Keratinocyte (primary cell): ENCODE results near the gene CSF3R. TPM values are rescaled to one million over a fixed set of nuclear protein-coding genes. Genes with fewer than 3 reads are reported as not detected.
"Not testable (repeated sequence)": the region's sequence is repeated elsewhere in the genome, so short reads cannot be mapped to it uniquely, and the experiment has no call there.

Experiments
- DNase-seq: peaks from one replicate; pipeline ENCODE4 v3.0.0-alpha.2; 2011; ENCODE audit warnings: low read depth, missing footprints, low spot score
- FAIRE-seq: peaks from 2 replicates; lab custom pipeline; 2011; peaks lifted over from hg19 to GRCh38; lab: Jason Lieb, UNC
- H2AFZ ChIP-seq: 2 replicates; pipeline ENCODE4 v1.6.0; 2012; ENCODE audit warnings: low read length, control low read depth, inconsistent platforms; ENCODE audit not compliant: control insufficient read depth
- H3K27ac ChIP-seq: 2 replicates; pipeline ENCODE4 v1.5.1; 2011; ENCODE audit warnings: low read length; ENCODE audit not compliant: control insufficient read depth, insufficient read depth
- H3K27me3 ChIP-seq: 3 replicates; pipeline ENCODE4 v1.6.0; 2011; ENCODE audit warnings: low read length; ENCODE audit not compliant: control insufficient read depth, insufficient read depth; ENCODE audit errors: extremely low read depth
- H3K36me3 ChIP-seq, 2 experiments: 2 replicates in 1 of 2; 3 replicates in 1 of 2; pipeline ENCODE4 v1.5.1; 2011; ENCODE audit warnings: low read length in 2 of 2, mild to moderate bottlenecking in 1 of 2; ENCODE audit not compliant: control insufficient read depth in 2 of 2, insufficient read depth in 2 of 2; ENCODE audit errors: extremely low read depth in 1 of 2
- H3K4me1 ChIP-seq: 3 replicates; pipeline ENCODE4 v1.5.1; 2011; ENCODE audit warnings: low read length; ENCODE audit not compliant: control insufficient read depth, insufficient read depth; ENCODE audit errors: extremely low read depth
- H3K4me2 ChIP-seq: 3 replicates; pipeline ENCODE4 v1.6.0; 2011; ENCODE audit warnings: low read depth, low read length; ENCODE audit not compliant: control insufficient read depth, insufficient read depth; ENCODE audit errors: extremely low read depth
- H3K4me3 ChIP-seq, 3 experiments: fragments of 200-600 bp in 1 of 3; sonication (generic) in 1 of 3; 2 replicates in 2 of 3; 3 replicates in 1 of 3; pipeline ENCODE4 v1.5.1; 2011 to 2016; ENCODE audit warnings: low read length in 3 of 3, mild to moderate bottlenecking in 3 of 3, control low read depth in 2 of 3, inconsistent platforms in 1 of 3, low read depth in 1 of 3, mixed read lengths in 1 of 3, mixed run types in 1 of 3, moderate library complexity in 1 of 3; ENCODE audit not compliant: control insufficient read depth in 2 of 3, insufficient read depth in 2 of 3; ENCODE audit errors: extremely low read depth in 1 of 3
- H3K79me2 ChIP-seq: 2 replicates; pipeline ENCODE4 v1.6.0; 2012; ENCODE audit warnings: low read length; ENCODE audit not compliant: control insufficient read depth, insufficient read depth
- H3K9ac ChIP-seq: 3 replicates; pipeline ENCODE4 v1.6.0; 2011; ENCODE audit warnings: low read length; ENCODE audit not compliant: control insufficient read depth, insufficient read depth; ENCODE audit errors: extremely low read depth
- H3K9me1 ChIP-seq: 3 replicates; pipeline ENCODE4 v1.6.0; 2011; ENCODE audit warnings: low read length; ENCODE audit not compliant: control insufficient read depth, insufficient read depth; ENCODE audit errors: extremely low read depth
- H3K9me3 ChIP-seq: 2 replicates; pipeline ENCODE4 v1.5.1; 2012; ENCODE audit warnings: low read depth, low read length; ENCODE audit not compliant: control insufficient read depth
- H4K20me1 ChIP-seq: 3 replicates; pipeline ENCODE4 v1.6.0; 2011; ENCODE audit warnings: low read length; ENCODE audit not compliant: control insufficient read depth, insufficient read depth; ENCODE audit errors: extremely low read depth
- EZH2 ChIP-seq: IDR thresholded peaks from one replicate; pipeline ENCODE4 v1.6.1; 2012; ENCODE audit warnings: inconsistent platforms, mild to moderate bottlenecking, low read length, moderate library complexity
- dilution Hi-C: fragments of 300-500 bp; cut with MboI; formaldehyde crosslinking; loops from one replicate; pipeline ENCODE4 v1.7.0; 2020; ENCODE audit warnings: low sequenced_read_pairs; ENCODE audit not compliant: extremely low pct_ligation_motif_present
- polyA plus RNA-seq, 5 experiments: library from polyadenylated mRNA; depleted of rRNA in 3 of 5; stranded (reverse) in 3 of 5; stranded (forward) in 1 of 5; unstranded in 1 of 5; fragments of >200 nt; gene quantifications; 1 replicate in 1 of 5; 2 replicates in 3 of 5; 3 replicates in 1 of 5; pipeline versions ENCODE4 v1.2.1 to v1.2.3, GENCODE V29; 2011 to 2012; ENCODE audit warnings: missing spikeins in 2 of 5, low read depth in 1 of 5, low replicate concordance in 1 of 5
- TF ChIP-seq, protein P1 (sequence below), 3 experiments: IDR thresholded peaks in 1 of 3; conservative IDR thresholded peaks in 1 of 3; optimal IDR thresholded peaks in 1 of 3; 2 replicates in 2 of 3; 3 replicates in 1 of 3; pipeline versions ENCODE3 to v1.5.1; 2011; ENCODE audit warnings: low read length in 3 of 3, mild to moderate bottlenecking in 3 of 3, moderate library complexity in 2 of 3, control low read depth in 1 of 3, inconsistent platforms in 1 of 3; ENCODE audit not compliant: insufficient read depth in 2 of 3; ENCODE audit errors: extremely low read depth in 1 of 3

The CSF3R gene
- polyA plus RNA-seq, 1 donor (not counting 4 experiments of a cell fraction or from before 2014, with no cell fraction given): not detected

DNA sequence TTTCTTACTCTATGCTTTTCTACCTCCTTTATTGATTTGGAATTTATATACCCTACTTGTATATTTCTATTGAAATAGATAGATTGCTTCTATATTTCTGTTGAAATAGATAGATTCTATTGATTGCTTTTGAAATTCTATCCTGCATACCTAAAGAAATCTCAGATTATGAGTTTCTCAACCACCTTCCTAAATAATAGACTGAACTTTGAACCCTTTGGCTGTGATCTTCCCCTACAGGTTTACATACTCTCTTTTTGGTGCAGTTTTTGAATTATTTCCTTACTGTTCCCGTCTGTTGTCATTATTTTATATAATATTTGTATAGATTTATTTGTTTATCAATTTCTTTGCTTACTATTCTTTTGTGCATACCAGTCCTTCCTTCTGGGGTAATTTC is 20.4 kb upstream of the CSF3R start:
- H3K27ac ChIP-seq: no peak overlapping the region
- no peaks in the 10 kb centered on the region for H3K36me3 ChIP-seq
- H3K9me1 ChIP-seq: no peaks in the 10 kb centered on the region
- no peaks in the 10 kb centered on the region for H3K9me3 ChIP-seq
- dilution Hi-C loops: no loop called here
- H2AFZ ChIP-seq: no peak overlapping the region
- no peak for DNase-seq
- H3K9ac ChIP-seq: no peak overlapping the region
- H3K27me3 ChIP-seq: no peaks in the 10 kb centered on the region
- no peak for FAIRE-seq
- no peaks in the 10 kb centered on the region for H4K20me1 ChIP-seq
- TF ChIP-seq, protein P1, sequence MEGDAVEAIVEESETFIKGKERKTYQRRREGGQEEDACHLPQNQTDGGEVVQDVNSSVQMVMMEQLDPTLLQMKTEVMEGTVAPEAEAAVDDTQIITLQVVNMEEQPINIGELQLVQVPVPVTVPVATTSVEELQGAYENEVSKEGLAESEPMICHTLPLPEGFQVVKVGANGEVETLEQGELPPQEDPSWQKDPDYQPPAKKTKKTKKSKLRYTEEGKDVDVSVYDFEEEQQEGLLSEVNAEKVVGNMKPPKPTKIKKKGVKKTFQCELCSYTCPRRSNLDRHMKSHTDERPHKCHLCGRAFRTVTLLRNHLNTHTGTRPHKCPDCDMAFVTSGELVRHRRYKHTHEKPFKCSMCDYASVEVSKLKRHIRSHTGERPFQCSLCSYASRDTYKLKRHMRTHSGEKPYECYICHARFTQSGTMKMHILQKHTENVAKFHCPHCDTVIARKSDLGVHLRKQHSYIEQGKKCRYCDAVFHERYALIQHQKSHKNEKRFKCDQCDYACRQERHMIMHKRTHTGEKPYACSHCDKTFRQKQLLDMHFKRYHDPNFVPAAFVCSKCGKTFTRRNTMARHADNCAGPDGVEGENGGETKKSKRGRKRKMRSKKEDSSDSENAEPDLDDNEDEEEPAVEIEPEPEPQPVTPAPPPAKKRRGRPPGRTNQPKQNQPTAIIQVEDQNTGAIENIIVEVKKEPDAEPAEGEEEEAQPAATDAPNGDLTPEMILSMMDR (optimal IDR thresholded peaks at IDR 0.05 in 1 of 3, IDR thresholded peaks at IDR 0.05 in 1 of 3, conservative IDR thresholded peaks at IDR 0.05 in 1 of 3; ENCODE audit: extremely low read depth in 1 of 3, insufficient read depth in 2 of 3, low read length in 3 of 3): no peak
- TF ChIP-seq EZH2: no peak
- H3K4me3 ChIP-seq: no peak overlapping the region
- H3K4me1 ChIP-seq: no peaks in the 10 kb centered on the region
- H3K4me2 ChIP-seq: no peak overlapping the region
- no peaks in the 10 kb centered on the region for H3K79me2 ChIP-seq

DNA sequence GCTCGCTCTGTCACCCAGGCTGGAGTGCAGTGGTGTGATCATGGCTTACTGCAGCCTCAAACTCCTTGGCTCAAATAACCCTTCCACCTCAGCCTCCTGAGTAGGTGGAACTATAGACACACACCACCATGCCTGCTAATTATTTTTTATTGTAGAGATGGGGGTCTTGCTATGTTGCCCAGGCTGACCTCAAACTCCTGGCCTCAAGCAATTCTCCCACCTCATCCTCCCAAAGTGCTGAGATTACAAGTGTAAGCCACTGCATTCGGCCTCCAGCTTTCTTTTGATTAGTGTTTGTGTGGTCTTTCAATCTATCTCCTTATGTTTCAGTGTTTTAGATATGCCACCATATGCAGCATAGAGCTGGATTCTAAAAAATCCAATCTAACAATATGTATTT is 19.9 kb upstream of the CSF3R start:
- dilution Hi-C loops: no loop called here
- H3K4me1 ChIP-seq: no peaks in the 10 kb centered on the region
- H3K79me2 ChIP-seq: no peaks in the 10 kb centered on the region
- no peaks in the 10 kb centered on the region for H3K27me3 ChIP-seq
- no peak overlapping the region for H3K9ac ChIP-seq
- H4K20me1 ChIP-seq: no peaks in the 10 kb centered on the region
- no peak overlapping the region for H3K4me3 ChIP-seq
- no peaks in the 10 kb centered on the region for H3K9me1 ChIP-seq
- H2AFZ ChIP-seq: no peak overlapping the region
- no peaks in the 10 kb centered on the region for H3K36me3 ChIP-seq
- TF ChIP-seq, protein P1 (optimal IDR thresholded peaks at IDR 0.05 in 1 of 3, IDR thresholded peaks at IDR 0.05 in 1 of 3, conservative IDR thresholded peaks at IDR 0.05 in 1 of 3; ENCODE audit: extremely low read depth in 1 of 3, insufficient read depth in 2 of 3, low read length in 3 of 3): no peak
- TF ChIP-seq EZH2: no peak
- no peak for FAIRE-seq
- H3K9me3 ChIP-seq: no peaks in the 10 kb centered on the region
- no peak overlapping the region for H3K27ac ChIP-seq
- H3K4me2 ChIP-seq: no peak overlapping the region
- no peak for DNase-seq

- H3K4me2 ChIP-seq, H3K9me1 ChIP-seq, H3K36me3 ChIP-seq, FAIRE-seq, H3K27ac ChIP-seq, H4K20me1 ChIP-seq, H3K79me2 ChIP-seq, H3K4me3 ChIP-seq, H3K9ac ChIP-seq, dilution Hi-C loops, H3K4me1 ChIP-seq, H3K9me3 ChIP-seq, H3K27me3 ChIP-seq, DNase-seq, H2AFZ ChIP-seq: not testable (repeated sequence)
These were observed 19.2 kb upstream of the CSF3R start for GRCh38 chr1:36501911-36502310.
